ENCODE data around the gene ANGPTL4.
"Not testable (repeated sequence)": the region's sequence is repeated elsewhere in the genome, so short reads cannot be mapped to it uniquely, and the experiment has no call there.

ANGPTL4 gene

GRCh38 chr19:8377598-8377997 lies 13.6 kb downstream of the ANGPTL4 start:
- Histone ChIP-seq H3F3A (ENCODE audit: insufficient read depth, low read length) (no peaks in the 10 kb centered on the region), H3K27ac (ENCODE audit: low read length) (no peak overlapping the region), H3K4me1 (ENCODE audit: low read length) (no peaks in the 10 kb centered on the region), H3K79me2 (ENCODE audit: low read length) (no peaks in the 10 kb centered on the region), H3K9ac (ENCODE audit: low read length) (no peak overlapping the region), H3K4me2 (ENCODE audit: low read depth, low read length) (no peak overlapping the region), H4K20me1 (ENCODE audit: insufficient read depth, low read length) (no peaks in the 10 kb centered on the region), H3K27me3 (replicated peaks; ENCODE audit: insufficient read depth, low read length) (no peaks in the 10 kb centered on the region), H3K4me3 (ENCODE audit: low read length) (no peak overlapping the region), H2AFZ (ENCODE audit: low read length) (no peak overlapping the region), H3K9me2 (replicated peaks; ENCODE audit: insufficient read depth, low read length) (no peaks in the 10 kb centered on the region), H3K9me3 (replicated peaks; ENCODE audit: insufficient read depth, low read length) (no peaks in the 10 kb centered on the region), H3K36me3 (replicated peaks; ENCODE audit: insufficient read depth, low read length) (no peaks in the 10 kb centered on the region)
- no peak for TF ChIP-seq CTCF (IDR thresholded peaks at IDR 0.05; ENCODE audit: low read length)
- TF ChIP-seq EZH2 (optimal IDR thresholded peaks at IDR 0.05; ENCODE audit: low read depth, low read length) = no peak
- TF ChIP-seq EZH2phosphoT487 (IDR thresholded peaks at IDR 0.05; ENCODE audit: low read length) = no peak
- DNase-seq = no peak

GRCh38 chr19:8379156-8379891 lies 15.4 kb downstream of the ANGPTL4 start:
- H2AFZ ChIP-seq (ENCODE audit: low read length); H3K4me3 ChIP-seq (ENCODE audit: low read length); H3K27me3 ChIP-seq (replicated peaks; ENCODE audit: insufficient read depth, low read length); H3K9me3 ChIP-seq (replicated peaks; ENCODE audit: insufficient read depth, low read length); H3K79me2 ChIP-seq (ENCODE audit: low read length); H3K4me1 ChIP-seq (ENCODE audit: low read length); H3K36me3 ChIP-seq (replicated peaks; ENCODE audit: insufficient read depth, low read length); H3K4me2 ChIP-seq (ENCODE audit: low read depth, low read length); H3K27ac ChIP-seq (ENCODE audit: low read length); H4K20me1 ChIP-seq (ENCODE audit: insufficient read depth, low read length); DNase-seq; H3K9me2 ChIP-seq (replicated peaks; ENCODE audit: insufficient read depth, low read length); H3F3A ChIP-seq (ENCODE audit: insufficient read depth, low read length); H3K9ac ChIP-seq (ENCODE audit: low read length): not testable (repeated sequence)

- not testable (repeated sequence) for H3K79me2 ChIP-seq (ENCODE audit: low read length); H4K20me1 ChIP-seq (ENCODE audit: insufficient read depth, low read length); H3K36me3 ChIP-seq (replicated peaks; ENCODE audit: insufficient read depth, low read length); H3K4me3 ChIP-seq (ENCODE audit: low read length); H3K27ac ChIP-seq (ENCODE audit: low read length); H2AFZ ChIP-seq (ENCODE audit: low read length); H3F3A ChIP-seq (ENCODE audit: insufficient read depth, low read length); H3K9me3 ChIP-seq (replicated peaks; ENCODE audit: insufficient read depth, low read length); H3K4me1 ChIP-seq (ENCODE audit: low read length); DNase-seq; H3K27me3 ChIP-seq (replicated peaks; ENCODE audit: insufficient read depth, low read length); H3K4me2 ChIP-seq (ENCODE audit: low read depth, low read length); H3K9me2 ChIP-seq (replicated peaks; ENCODE audit: insufficient read depth, low read length); H3K9ac ChIP-seq (ENCODE audit: low read length)
Observed at GRCh38 chr19:8384569-8384968, 20.6 kb downstream of the ANGPTL4 start.

GRCh38 chr19:8385103-8385502 lies 21.1 kb downstream of the ANGPTL4 start:
- H3K9ac ChIP-seq (ENCODE audit: low read length); DNase-seq; H2AFZ ChIP-seq (ENCODE audit: low read length); H3K4me3 ChIP-seq (ENCODE audit: low read length); H3K9me3 ChIP-seq (replicated peaks; ENCODE audit: insufficient read depth, low read length); H3K4me2 ChIP-seq (ENCODE audit: low read depth, low read length); H3K27me3 ChIP-seq (replicated peaks; ENCODE audit: insufficient read depth, low read length); H3K4me1 ChIP-seq (ENCODE audit: low read length); H3K36me3 ChIP-seq (replicated peaks; ENCODE audit: insufficient read depth, low read length); H3K79me2 ChIP-seq (ENCODE audit: low read length); H3K27ac ChIP-seq (ENCODE audit: low read length); H4K20me1 ChIP-seq (ENCODE audit: insufficient read depth, low read length); H3K9me2 ChIP-seq (replicated peaks; ENCODE audit: insufficient read depth, low read length); H3F3A ChIP-seq (ENCODE audit: insufficient read depth, low read length): not testable (repeated sequence)

GRCh38 chr19:8385566-8385965 lies 21.6 kb downstream of the ANGPTL4 start:
- not testable (repeated sequence) for H3K4me2 ChIP-seq (ENCODE audit: low read depth, low read length); H3K27ac ChIP-seq (ENCODE audit: low read length); H3K9ac ChIP-seq (ENCODE audit: low read length)

GRCh38 chr19:8386419-8386818 lies 22.5 kb downstream of the ANGPTL4 start:
- H3F3A ChIP-seq (ENCODE audit: insufficient read depth, low read length); H3K4me3 ChIP-seq (ENCODE audit: low read length); H4K20me1 ChIP-seq (ENCODE audit: insufficient read depth, low read length); H3K9ac ChIP-seq (ENCODE audit: low read length); H3K9me2 ChIP-seq (replicated peaks; ENCODE audit: insufficient read depth, low read length); H2AFZ ChIP-seq (ENCODE audit: low read length); H3K27me3 ChIP-seq (replicated peaks; ENCODE audit: insufficient read depth, low read length); H3K4me2 ChIP-seq (ENCODE audit: low read depth, low read length); H3K79me2 ChIP-seq (ENCODE audit: low read length); DNase-seq; H3K36me3 ChIP-seq (replicated peaks; ENCODE audit: insufficient read depth, low read length); H3K9me3 ChIP-seq (replicated peaks; ENCODE audit: insufficient read depth, low read length); H3K4me1 ChIP-seq (ENCODE audit: low read length); H3K27ac ChIP-seq (ENCODE audit: low read length): not testable (repeated sequence)

More at GRCh38 chr19:8385566-8385965, 21.6 kb downstream of the ANGPTL4 start:
- not testable (repeated sequence) for H3K36me3 ChIP-seq (replicated peaks; ENCODE audit: insufficient read depth, low read length); DNase-seq; H2AFZ ChIP-seq (ENCODE audit: low read length); H3K4me1 ChIP-seq (ENCODE audit: low read length); H3K27me3 ChIP-seq (replicated peaks; ENCODE audit: insufficient read depth, low read length); H3F3A ChIP-seq (ENCODE audit: insufficient read depth, low read length); H3K9me3 ChIP-seq (replicated peaks; ENCODE audit: insufficient read depth, low read length); H3K79me2 ChIP-seq (ENCODE audit: low read length); H4K20me1 ChIP-seq (ENCODE audit: insufficient read depth, low read length); H3K9me2 ChIP-seq (replicated peaks; ENCODE audit: insufficient read depth, low read length); H3K4me3 ChIP-seq (ENCODE audit: low read length)
